Cardiac muscle cell (in vitro differentiated cells and primary cell): Measurements from ENCODE around the gene DHRS1. TPM values are rescaled to one million over a fixed set of nuclear protein-coding genes. Genes with fewer than 3 reads are reported as not detected.

Source experiments
- DNase-seq, 2 donors: peaks; one replicate each; pipeline versions ENCODE4 v3.0.0 to v3.0.0-alpha.2; 2010 to 2017; ENCODE audit warnings: low read depth in 1 of 2, low spot score in 1 of 2
- H3K27ac ChIP-seq: fragments of 200-600 bp; sonication (generic); 2 replicates; pipeline ENCODE4 v1.5.1; 2016
- H3K27me3 ChIP-seq: fragments of 200-600 bp; sonication (generic); 2 replicates; pipeline ENCODE4 v1.6.0; 2016; ENCODE audit warnings: control low read depth
- H3K36me3 ChIP-seq: fragments of 200-600 bp; sonication (generic); 2 replicates; pipeline ENCODE4 v1.5.1; 2016; ENCODE audit warnings: control low read depth
- H3K4me1 ChIP-seq: fragments of 200-600 bp; sonication (generic); 2 replicates; pipeline ENCODE4 v1.8.1; 2017; ENCODE audit warnings: low read depth, mild to moderate bottlenecking, mixed run types
- H3K4me3 ChIP-seq: fragments of 200-600 bp; sonication (generic); 2 replicates; pipeline ENCODE4 v1.5.1; 2016; ENCODE audit warnings: mild to moderate bottlenecking
- H3K9me3 ChIP-seq: fragments of 200-600 bp; sonication (generic); 2 replicates; pipeline ENCODE4 v1.5.1; 2017; ENCODE audit warnings: low read depth, mild to moderate bottlenecking, control low read depth
- CTCF ChIP-seq: IDR thresholded peaks from 2 replicates; pipeline ENCODE4 v1.5.1; 2012; ENCODE audit warnings: low read depth, mild to moderate bottlenecking, low read length
- polyA plus RNA-seq: library from polyadenylated mRNA; unstranded; fragments of >200 nt; fragmentation: Nextera tagmentation; extraction: Ambion mirVana; gene quantifications from 2 replicates; pipeline ENCODE4 v1.2.1, GENCODE V29; 2016
- total RNA-seq: library from RNA; depleted of rRNA; stranded (reverse); fragments of >200 nt; gene quantifications from 2 replicates; pipeline ENCODE4 v1.2.3, GENCODE V29; 2016

The DHRS1 gene
- total and polyA plus RNA-seq, 2 experiments from 2014 or later = 43.2 to 58.1 TPM

GRCh38 chr14:24325963-24326362 is 26.4 kb upstream of the DHRS1 start:
- Histone ChIP-seq H3K9me3 (no peaks in the 10 kb centered on the region), H3K27ac (no peak overlapping the region), H3K4me1 (peaks cover 7% of the 10 kb centered on the region), H3K36me3 (no peaks in the 10 kb centered on the region), H3K27me3 (peaks cover 13% of the 10 kb centered on the region), H3K4me3 (no peak overlapping the region)
- TF ChIP-seq CTCF = no peak
- DNase-seq = no peak

GRCh38 chr14:24325041-24325530 is 25.5 kb upstream of the DHRS1 start:
- Histone ChIP-seq H3K4me3 (no peak overlapping the region), H3K36me3 (no peaks in the 10 kb centered on the region), H3K4me1 (peaks cover 7% of the 10 kb centered on the region), H3K27ac (no peak overlapping the region), H3K27me3 (peaks cover 5% of the 10 kb centered on the region), H3K9me3 (no peaks in the 10 kb centered on the region)
- DNase-seq = no peak
- no peak for TF ChIP-seq CTCF

DNA sequence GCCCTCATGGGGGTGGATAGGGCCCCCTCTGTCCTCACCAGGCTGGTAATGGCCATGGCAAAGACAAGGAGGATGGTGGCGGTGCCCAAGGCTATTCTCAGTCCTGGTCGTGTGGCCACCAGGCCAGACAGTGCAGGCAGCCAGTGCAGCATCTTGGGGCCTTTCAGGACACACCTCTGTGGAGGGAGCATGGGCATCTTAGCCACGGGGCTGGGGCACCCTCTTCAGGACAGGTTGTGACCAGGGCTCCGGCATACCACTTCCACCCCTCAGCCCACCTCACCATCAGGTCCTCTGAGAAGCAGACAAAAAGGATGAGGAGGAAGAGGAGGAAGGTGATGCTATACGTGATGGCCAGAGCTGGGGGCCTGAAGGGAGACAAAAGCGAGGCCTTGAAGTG is 24.4 kb upstream of the DHRS1 start:
- no peak for TF ChIP-seq CTCF
- no peak for DNase-seq
- Histone ChIP-seq H3K27me3 (no peaks in the 10 kb centered on the region), H3K27ac (no peak overlapping the region), H3K4me1 (peaks cover 7% of the 10 kb centered on the region), H3K4me3 (no peak overlapping the region), H3K36me3 (no peaks in the 10 kb centered on the region), H3K9me3 (no peaks in the 10 kb centered on the region)

- no peak overlapping the region for H3K4me3 ChIP-seq
- TF ChIP-seq CTCF = no peak
- H3K27me3 ChIP-seq = no peaks in the 10 kb centered on the region
- no peaks in the 10 kb centered on the region for H3K36me3 ChIP-seq
- no peaks in the 10 kb centered on the region for H3K9me3 ChIP-seq
- no peak for DNase-seq
- H3K4me1 ChIP-seq = peaks cover 7% of the 10 kb centered on the region
- H3K27ac ChIP-seq = no peak overlapping the region
These were observed 23.8 kb upstream of the DHRS1 start for GRCh38 chr14:24323341-24323740.

DNA sequence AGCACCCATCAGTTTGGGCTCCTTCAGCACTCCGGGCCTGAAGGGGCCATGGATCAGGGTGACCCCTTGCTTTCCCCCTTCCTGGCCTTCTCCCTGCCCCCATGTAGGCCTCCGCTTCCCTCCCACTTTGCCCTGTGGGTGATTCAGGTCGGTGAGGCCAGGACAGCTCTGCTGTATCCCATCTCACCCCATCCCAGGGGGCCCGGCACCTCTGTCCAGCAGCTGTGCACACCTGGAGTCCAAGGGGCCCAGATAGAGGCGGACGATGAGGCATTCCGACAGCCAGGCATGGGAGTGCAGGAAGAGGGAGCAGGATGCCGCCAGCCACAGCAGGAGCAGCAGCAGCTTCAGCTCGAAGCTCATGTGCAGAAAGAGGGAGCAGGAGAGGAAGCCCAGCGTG is 23.1 kb upstream of the DHRS1 start:
- H3K36me3 ChIP-seq = no peaks in the 10 kb centered on the region
- H3K27me3 ChIP-seq = no peaks in the 10 kb centered on the region
- no peaks in the 10 kb centered on the region for H3K9me3 ChIP-seq
- H3K4me1 ChIP-seq = peaks cover 7% of the 10 kb centered on the region
- H3K4me3 ChIP-seq = no peak overlapping the region
- no peak overlapping the region for H3K27ac ChIP-seq
- no peak for DNase-seq
- TF ChIP-seq CTCF = no peak
